Measurements from ENCODE around the gene IGDCC3. TPM values are rescaled to one million over a fixed set of nuclear protein-coding genes. Genes with fewer than 3 reads are reported as not detected.
A peak's percentile ranks its signal among the peaks of the same experiment; 100 is the strongest.

Gene IGDCC3
- total RNA-seq, result under 1 TPM in 1 of 7 donors, not detected in 6; 0.34 TPM
- polyA plus RNA-seq, result under 1 TPM in 2 of 3 donors, not detected in 1; 0.03 TPM
- long read RNA-seq, donor 1, result 0 reads
- long read RNA-seq, donor 2, result 0 reads

GRCh38 chr15:65377976-65378366 is at the start of gene IGDCC3:
Gene IGDCC3 (minus strand): TSS chr15:65378002. CDS start chr15:65377788, 214 bp downstream.
- DNase-seq, result no peak
- intact Hi-C loops (cut with DNase I; ENCODE audit: low total_unique reads), result no loop called here
- Histone ChIP-seq H3K4me3 (peak within 1 kb of the TSS; percentile 35 to 68 (median 53)), H3K4me1 (peaks cover 11 to 26% (median 21%) of the 10 kb centered on the region in 6 donors), H3K27me3 (replicated peaks in 1 of 7) (peaks cover 0 to 98% (median 45%) of the 10 kb centered on the region in 7 donors), H3K36me3 (no peaks in the 10 kb centered on the region), H3K9me3 (no peaks in the 10 kb centered on the region), H3K27ac (no peak within 1 kb of the TSS)
- WGBS, 5 donors, result 1 to 3% (median 2%) methylated on average over 12 to 41 of the region's 42 CpGs
- no peak for TF ChIP-seq POLR2AphosphoS5 (IDR thresholded peaks at IDR 0.05)
- no peak for TF ChIP-seq POLR2A (IDR thresholded peaks at IDR 0.05)
- TF ChIP-seq CTCF (IDR thresholded peaks at IDR 0.05 in 8 of 11, conservative IDR thresholded peaks at IDR 0.05 in 3 of 11), result no peak

GRCh38 chr15:65426216-65426853 is 48.5 kb upstream of the IGDCC3 start:
- Histone ChIP-seq H3K4me3 (no peak overlapping the region), H3K4me1 (peaks cover 0 to 18% (median 15%) of the 10 kb centered on the region in 6 donors), H3K27ac (no peak overlapping the region), H3K36me3 (no peaks in the 10 kb centered on the region), H3K27me3 (replicated peaks in 1 of 7) (peaks cover 0 to 26% (median 16%) of the 10 kb centered on the region in 7 donors), H3K9me3 (no peaks in the 10 kb centered on the region)
- DNase-seq, result no peak
- intact Hi-C loops (cut with DNase I; ENCODE audit: low total_unique reads), result no loop called here
- 71 to 85% (median 82%) methylated on average over 2 of the region's 2 CpGs for WGBS, 5 donors
- TF ChIP-seq POLR2A (IDR thresholded peaks at IDR 0.05) (no peak), CTCF (IDR thresholded peaks at IDR 0.05 in 8 of 11, conservative IDR thresholded peaks at IDR 0.05 in 3 of 11) (no peak), POLR2AphosphoS5 (IDR thresholded peaks at IDR 0.05) (no peak)

GRCh38 chr15:65424683-65425082 is 46.9 kb upstream of the IGDCC3 start:
- intact Hi-C loops (cut with DNase I; ENCODE audit: low total_unique reads), result no loop called here
- no peak overlapping the region for H3K4me3 ChIP-seq
- H3K4me1 ChIP-seq, result peaks cover 0 to 28% (median 21%) of the 10 kb centered on the region in 6 donors
- peaks cover 0 to 43% (median 28%) of the 10 kb centered on the region in 7 donors for H3K27me3 ChIP-seq (replicated peaks in 1 of 7)
- DNase-seq, result no peak
- no peaks in the 10 kb centered on the region for H3K36me3 ChIP-seq
- 90 to 96% (median 92%) methylated on average over 5 of the region's 5 CpGs for WGBS, 5 donors
- H3K9me3 ChIP-seq, result no peaks in the 10 kb centered on the region
- TF ChIP-seq POLR2AphosphoS5 (IDR thresholded peaks at IDR 0.05), result no peak
- no peak overlapping the region for H3K27ac ChIP-seq

GRCh38 chr15:65423976-65424679 is 46.3 kb upstream of the IGDCC3 start:
- DNase-seq, result no peak
- 85 to 93% (median 87%) methylated on average over 9 of the region's 9 CpGs for WGBS, 5 donors

More at GRCh38 chr15:65423976-65424679, 46.3 kb upstream of the IGDCC3 start:
- Histone ChIP-seq H3K27ac (no peak overlapping the region), H3K36me3 (no peaks in the 10 kb centered on the region), H3K4me3 (no peak overlapping the region), H3K4me1 (peaks cover 0 to 28% (median 21%) of the 10 kb centered on the region in 6 donors), H3K27me3 (replicated peaks in 1 of 7) (peaks cover 0 to 48% (median 31%) of the 10 kb centered on the region in 7 donors), H3K9me3 (no peaks in the 10 kb centered on the region)
- no peak for TF ChIP-seq POLR2AphosphoS5 (IDR thresholded peaks at IDR 0.05)
- TF ChIP-seq POLR2A (IDR thresholded peaks at IDR 0.05), result no peak
- TF ChIP-seq CTCF (IDR thresholded peaks at IDR 0.05 in 8 of 11, conservative IDR thresholded peaks at IDR 0.05 in 3 of 11), result no peak
- intact Hi-C loops (cut with DNase I; ENCODE audit: low total_unique reads), result no loop called here
